Right lung (tissue), 5 donors: Measurements from ENCODE around the gene MRPL43. TPM values are rescaled to one million over a fixed set of nuclear protein-coding genes. Genes with fewer than 3 reads are reported as not detected.
"Not testable (repeated sequence)": the region's sequence is repeated elsewhere in the genome, so short reads cannot be mapped to it uniquely, and the experiment has no call there.

ENCODE experiments used
- DNase-seq, 2 donors: peaks; one replicate each; pipeline ENCODE4 v3.0.0-alpha.2; 2013
- polyA plus RNA-seq, 5 donors: library from polyadenylated mRNA; unstranded; fragments of 120-200 nt; gene quantifications; one replicate each; pipeline versions ENCODE4 v1.2.1 to v1.2.3, GENCODE V29; 2013; ENCODE audit warnings: inconsistent platforms in 1 of 5, low replicate concordance in 1 of 5; ENCODE audit not compliant: insufficient read length in 5 of 5, insufficient read depth in 1 of 5

Gene MRPL43
- polyA plus RNA-seq, 5 donors = 72.7 to 128 (median 87.3) TPM

- DNase-seq = no peak
Measured at GRCh38 chr10:100987685-100988049, 370 bp upstream of the MRPL43 start.

GRCh38 chr10:100986623-100986951 lies 710 bp downstream of the MRPL43 start:
- no peak for DNase-seq

DNA sequence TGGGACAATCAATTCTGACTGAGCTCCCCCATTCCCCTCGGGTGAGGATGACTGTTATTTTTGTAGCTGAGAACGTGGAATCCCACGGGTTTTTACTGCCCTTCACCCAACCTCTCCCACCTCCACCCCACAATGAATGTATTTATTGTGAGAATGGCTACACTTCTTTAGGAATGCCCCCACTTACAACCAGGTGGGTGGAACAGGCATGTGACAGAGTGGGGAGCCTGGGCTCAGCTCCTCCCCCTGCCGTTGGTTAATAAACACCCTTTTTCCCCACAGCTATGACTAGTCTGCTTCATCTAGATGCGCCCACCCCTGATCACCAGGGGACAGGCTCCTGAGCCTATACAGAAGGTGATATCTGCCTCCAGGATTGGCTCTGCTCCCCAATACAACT lies 2.0 kb downstream of the MRPL43 start:
- DNase-seq = no peak

- no peak for DNase-seq
Measured at GRCh38 chr10:100984672-100985177, 2.6 kb downstream of the MRPL43 start.

GRCh38 chr10:100983868-100984671 lies 3.2 kb downstream of the MRPL43 start:
- no peak for DNase-seq

GRCh38 chr10:100982916-100983830 lies 4.1 kb downstream of the MRPL43 start:
- DNase-seq = no peak

- DNase-seq = no peak
Measured at GRCh38 chr10:100981178-100981772, 6.0 kb downstream of the MRPL43 start.

GRCh38 chr10:100980711-100981110 lies 6.6 kb downstream of the MRPL43 start:
- no peak for DNase-seq

DNA sequence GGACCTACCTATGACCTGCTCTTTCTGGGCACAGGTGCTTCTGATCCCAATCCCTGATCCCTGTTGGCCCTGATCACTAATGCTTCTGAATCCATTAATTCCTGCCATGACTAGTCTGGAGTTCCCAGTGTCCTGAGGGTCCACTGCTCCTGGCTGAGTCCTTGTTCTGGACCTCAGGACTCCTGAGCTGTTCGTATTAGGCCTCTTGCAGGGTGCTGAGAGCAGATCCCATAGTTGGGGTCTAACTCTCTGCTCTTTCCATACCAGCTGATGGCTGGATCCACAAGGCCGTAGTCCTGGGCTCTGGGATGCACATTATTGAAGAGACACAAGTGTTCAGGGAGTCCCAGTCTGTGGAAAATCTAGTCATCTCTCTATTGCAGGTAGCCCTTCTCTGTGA lies 7.0 kb downstream of the MRPL43 start:
- DNase-seq = no peak

GRCh38 chr10:100979791-100980272 lies 7.5 kb downstream of the MRPL43 start:
- no peak for DNase-seq

DNA sequence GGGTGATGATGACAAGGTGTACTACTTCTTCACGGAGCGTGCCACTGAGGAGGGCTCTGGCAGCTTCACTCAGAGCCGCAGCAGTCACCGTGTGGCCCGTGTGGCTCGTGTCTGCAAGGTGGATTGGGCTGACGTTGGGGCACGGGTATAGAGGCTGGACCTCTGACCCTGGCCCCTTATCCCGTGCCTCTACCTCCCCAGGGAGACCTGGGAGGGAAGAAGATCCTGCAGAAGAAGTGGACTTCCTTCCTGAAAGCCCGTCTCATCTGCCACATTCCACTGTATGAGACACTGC lies 8.4 kb downstream of the MRPL43 start:
- no peak for DNase-seq

GRCh38 chr10:100978121-100978900 lies 9.0 kb downstream of the MRPL43 start:
- no peak for DNase-seq

DNA sequence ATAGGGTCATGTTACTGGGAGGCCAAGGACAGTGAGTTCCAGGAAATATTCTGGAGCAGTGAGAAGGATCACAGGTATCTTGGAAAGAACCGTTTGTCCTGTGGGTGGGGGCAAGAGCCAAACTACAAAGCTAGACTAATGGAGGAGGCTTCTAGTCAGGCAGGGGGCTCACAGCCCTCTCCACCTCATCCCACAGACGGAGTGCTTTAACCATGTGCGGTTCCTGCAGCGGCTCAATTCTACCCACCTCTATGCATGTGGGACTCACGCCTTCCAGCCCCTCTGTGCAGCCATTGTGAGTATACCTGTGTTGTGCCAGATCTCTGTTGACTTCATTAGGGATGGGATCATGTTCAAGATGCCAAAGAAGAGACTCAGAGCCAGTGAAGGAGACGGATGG lies 9.9 kb downstream of the MRPL43 start:
- DNase-seq = no peak

GRCh38 chr10:100976906-100977305 lies 10.4 kb downstream of the MRPL43 start:
- DNase-seq = no peak

- DNase-seq = not testable (repeated sequence)
Measured at GRCh38 chr10:100975397-100975796, 11.9 kb downstream of the MRPL43 start.

GRCh38 chr10:100972904-100973535 lies 14.3 kb downstream of the MRPL43 start:
- no peak for DNase-seq

DNA sequence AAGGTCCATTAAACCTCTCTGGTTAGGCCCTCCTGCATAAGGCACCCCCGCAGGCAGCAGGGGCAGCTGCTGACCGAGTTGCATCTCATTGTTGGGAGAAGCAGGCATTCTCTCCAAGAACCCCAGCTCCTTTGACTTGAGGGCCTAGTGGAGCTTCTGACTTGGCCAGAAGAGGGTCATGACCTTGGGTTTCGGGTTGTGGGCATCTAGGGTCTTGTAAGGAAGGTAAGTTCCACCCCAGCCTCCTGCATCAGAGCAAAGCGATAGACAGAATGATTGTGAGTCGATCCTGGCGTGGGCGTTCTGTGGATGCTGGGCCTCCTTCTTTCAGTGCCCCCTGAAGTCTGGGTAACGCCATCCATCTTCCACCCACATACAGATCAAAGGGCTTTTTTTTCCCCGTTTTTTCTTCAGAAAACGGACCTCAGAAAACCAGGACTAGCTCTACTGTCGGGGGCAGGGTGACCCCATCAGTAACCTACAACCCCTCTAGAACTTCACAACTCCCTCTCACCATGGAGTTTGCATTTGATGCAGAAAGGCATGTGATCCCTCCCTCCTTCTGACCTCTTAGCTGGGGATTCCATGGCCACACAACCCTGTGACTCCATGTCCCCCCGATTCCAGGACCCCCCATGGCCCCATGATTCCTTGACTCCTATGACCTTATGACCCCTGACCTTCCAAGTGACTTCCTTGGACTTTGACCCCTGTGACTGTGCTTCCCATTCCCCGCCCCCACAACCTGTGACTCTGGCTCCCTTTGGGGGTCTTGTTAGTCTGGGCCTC lies 15.0 kb downstream of the MRPL43 start:
- DNase-seq = no peak

GRCh38 chr10:100970914-100971811 lies 16.1 kb downstream of the MRPL43 start:
- DNase-seq = no peak
